HL-60 (cell line): ENCODE results near the gene FNDC3B.

ENCODE experiments used
- CTCF ChIP-seq: IDR thresholded peaks from one replicate; pipeline ENCODE4 v1.5.1; 2011; ENCODE audit warnings: low read length, control low read depth, inconsistent platforms; ENCODE audit not compliant: insufficient read depth
- GABPA ChIP-seq: IDR thresholded peaks from 2 replicates; pipeline ENCODE4 v1.6.1; 2012; ENCODE audit warnings: low read depth
- POLR2AphosphoS5 ChIP-seq: IDR thresholded peaks from 2 replicates; pipeline ENCODE4 v1.6.1; 2012; ENCODE audit warnings: low read depth
- SPI1 ChIP-seq: IDR thresholded peaks from 2 replicates; pipeline ENCODE4 v1.6.1; 2012; ENCODE audit warnings: low read depth, mild to moderate bottlenecking, borderline replicate concordance
- TF ChIP-seq, protein P1 (sequence below): IDR thresholded peaks from 2 replicates; pipeline ENCODE4 v1.6.1; 2012; ENCODE audit warnings: low read depth; ENCODE audit not compliant: insufficient replicate concordance

DNA sequence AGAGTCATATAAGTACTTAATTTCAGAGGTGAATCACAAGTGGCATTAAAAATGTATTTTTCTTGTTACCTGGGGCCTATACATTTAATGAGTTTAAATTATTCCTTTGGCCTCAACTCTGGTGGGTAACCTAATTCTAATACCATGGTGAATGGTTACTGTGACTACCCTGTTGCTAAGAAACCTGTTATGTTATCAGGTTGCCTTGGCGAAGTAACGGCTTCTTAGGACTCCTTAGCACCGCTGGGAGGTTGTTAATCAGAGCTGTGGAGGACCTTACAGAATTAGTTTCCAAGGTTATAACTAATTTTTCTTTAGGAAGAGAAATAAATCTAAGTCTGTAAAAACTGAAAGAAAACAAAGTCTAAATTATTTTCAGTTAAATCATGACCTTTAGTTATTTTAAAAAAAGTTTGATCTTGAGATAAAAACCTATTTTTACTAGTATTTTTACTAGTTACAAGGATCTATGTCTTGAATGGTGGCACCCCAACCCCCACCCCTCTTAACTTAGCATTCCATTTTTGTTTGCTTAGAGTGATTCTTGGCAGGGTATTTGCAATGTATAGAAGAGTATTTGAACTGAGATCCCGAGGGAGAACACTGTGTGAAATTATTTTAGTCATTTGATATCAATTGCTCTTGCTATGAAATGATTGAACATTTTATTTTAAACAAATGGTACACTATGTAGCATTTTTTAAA is 155.5 kb downstream of the FNDC3B start:
- TF ChIP-seq POLR2AphosphoS5 (no peak), CTCF (no peak), GABPA (no peak), SPI1 (no peak)
- TF ChIP-seq, protein P1, sequence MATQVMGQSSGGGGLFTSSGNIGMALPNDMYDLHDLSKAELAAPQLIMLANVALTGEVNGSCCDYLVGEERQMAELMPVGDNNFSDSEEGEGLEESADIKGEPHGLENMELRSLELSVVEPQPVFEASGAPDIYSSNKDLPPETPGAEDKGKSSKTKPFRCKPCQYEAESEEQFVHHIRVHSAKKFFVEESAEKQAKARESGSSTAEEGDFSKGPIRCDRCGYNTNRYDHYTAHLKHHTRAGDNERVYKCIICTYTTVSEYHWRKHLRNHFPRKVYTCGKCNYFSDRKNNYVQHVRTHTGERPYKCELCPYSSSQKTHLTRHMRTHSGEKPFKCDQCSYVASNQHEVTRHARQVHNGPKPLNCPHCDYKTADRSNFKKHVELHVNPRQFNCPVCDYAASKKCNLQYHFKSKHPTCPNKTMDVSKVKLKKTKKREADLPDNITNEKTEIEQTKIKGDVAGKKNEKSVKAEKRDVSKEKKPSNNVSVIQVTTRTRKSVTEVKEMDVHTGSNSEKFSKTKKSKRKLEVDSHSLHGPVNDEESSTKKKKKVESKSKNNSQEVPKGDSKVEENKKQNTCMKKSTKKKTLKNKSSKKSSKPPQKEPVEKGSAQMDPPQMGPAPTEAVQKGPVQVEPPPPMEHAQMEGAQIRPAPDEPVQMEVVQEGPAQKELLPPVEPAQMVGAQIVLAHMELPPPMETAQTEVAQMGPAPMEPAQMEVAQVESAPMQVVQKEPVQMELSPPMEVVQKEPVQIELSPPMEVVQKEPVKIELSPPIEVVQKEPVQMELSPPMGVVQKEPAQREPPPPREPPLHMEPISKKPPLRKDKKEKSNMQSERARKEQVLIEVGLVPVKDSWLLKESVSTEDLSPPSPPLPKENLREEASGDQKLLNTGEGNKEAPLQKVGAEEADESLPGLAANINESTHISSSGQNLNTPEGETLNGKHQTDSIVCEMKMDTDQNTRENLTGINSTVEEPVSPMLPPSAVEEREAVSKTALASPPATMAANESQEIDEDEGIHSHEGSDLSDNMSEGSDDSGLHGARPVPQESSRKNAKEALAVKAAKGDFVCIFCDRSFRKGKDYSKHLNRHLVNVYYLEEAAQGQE, result no peak
